8988T (cell line): ENCODE measurements around the gene ASB2.

Experiments used
- DNase-seq: peaks from one replicate; pipeline ENCODE4 v3.0.0; 2011

Gene ASB2

DNA sequence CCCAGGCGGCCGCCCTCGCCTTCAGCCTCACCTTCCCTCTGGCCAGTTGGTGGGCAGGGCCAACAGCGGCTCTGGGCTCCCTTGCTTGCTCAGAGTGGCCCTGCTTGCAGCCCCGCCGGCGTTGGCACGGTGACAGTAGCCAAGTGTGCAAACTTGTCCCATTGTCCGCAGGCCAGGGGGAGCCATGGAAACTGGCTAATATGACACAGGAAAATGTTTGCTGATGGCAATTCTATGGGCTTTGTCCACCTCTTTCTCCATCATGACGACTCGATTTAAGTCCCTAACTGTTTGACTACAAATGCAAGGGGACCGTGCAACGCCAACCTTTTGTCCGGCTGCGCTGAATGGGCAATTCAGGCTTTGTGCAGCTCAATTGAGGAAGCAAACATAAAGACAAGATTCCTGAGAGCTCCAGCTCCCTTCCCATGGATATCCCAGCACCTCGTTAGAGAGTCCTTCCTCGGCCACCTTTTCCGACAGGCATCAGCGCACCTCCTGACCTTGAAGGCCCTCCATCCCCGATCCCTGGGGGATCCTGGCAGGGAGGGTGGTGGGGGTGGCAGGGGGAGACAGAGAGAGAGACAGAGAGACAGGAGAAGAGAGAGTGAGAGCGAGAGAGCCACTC, 50.0 kb downstream of the ASB2 start:
- DNase-seq = no peak

DNA sequence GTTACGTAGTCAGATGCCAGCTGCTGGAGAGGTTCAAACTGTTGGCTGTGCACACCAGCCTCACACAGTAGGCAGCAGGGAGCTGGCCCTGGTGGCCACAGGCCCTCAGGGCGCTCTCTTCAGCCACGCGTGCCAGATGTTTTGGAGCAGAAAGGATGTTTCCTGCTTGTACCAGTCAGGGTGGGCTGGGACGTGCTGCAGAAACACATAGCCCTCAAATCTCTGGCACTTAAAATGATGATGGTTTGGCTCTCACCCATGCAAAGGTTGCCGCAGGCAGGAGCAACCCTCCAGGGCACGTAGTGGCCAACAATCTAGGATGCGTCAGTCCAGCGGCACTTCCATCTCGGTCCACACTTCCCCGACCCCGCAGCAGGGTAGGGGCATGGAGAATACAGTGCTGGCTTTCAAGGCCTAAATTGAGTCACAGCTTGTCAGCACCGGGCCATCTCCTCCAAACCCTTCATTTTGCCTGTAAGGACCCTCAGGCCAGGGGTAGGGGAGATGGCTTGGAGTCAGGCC, 50.9 kb downstream of the ASB2 start:
- DNase-seq = no peak

DNA sequence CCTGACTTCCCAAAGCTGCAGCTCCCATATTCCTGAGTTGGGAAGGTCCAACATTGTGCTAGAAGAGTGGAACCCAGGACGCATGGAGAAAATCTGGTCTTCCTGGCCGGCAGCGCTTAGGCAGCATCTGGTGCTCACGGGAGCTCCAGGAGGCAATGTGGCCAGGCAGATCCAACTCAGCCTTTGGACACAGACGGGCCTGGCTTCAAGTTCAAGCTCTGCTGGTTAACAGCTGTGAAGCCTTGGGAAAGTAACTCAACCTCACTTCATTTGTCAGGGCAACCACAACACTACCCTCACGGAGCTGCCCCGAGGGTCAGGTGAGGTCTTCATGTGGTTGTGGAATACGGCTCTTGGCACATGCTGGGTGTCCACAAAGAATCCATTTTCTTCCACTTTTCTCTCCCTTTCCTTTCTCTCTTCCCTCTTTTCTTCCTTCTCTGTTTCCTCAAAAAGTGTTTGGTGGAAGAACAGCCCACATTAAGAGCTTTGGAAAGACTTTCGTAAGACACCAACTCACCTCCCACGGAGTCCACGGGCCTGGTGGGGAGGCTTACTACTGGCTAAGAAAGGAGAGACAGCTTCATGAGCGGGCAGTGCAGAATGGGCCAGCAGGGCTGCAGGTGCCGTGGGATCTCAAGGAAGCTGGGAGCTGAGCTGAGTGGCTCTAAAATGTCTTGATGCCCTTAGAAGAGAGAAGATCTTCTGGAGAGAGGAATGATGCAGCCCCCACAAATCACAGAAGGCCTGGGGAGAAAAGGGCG, 51.6 kb downstream of the ASB2 start:
- no peak for DNase-seq

DNA sequence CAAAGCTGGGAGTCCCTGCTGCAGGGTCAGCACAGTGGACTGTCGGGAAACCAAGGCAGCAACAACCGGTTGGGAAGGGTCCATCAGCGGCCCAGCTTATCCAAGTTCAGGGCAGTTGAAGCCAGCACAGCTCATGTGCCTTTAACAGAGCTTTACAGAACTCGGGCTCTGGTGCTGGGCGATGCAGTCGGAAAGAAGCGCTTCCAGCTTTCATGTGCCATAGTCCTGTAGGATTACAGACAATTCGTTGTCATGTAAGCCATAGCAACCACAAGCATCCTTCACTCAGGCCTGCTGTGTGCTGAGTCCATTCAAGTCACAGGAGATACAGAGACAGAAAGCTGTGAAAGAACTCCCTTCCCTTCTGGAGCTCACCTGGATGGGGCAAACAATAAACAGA, 52.7 kb downstream of the ASB2 start:
- DNase-seq = no peak

DNA sequence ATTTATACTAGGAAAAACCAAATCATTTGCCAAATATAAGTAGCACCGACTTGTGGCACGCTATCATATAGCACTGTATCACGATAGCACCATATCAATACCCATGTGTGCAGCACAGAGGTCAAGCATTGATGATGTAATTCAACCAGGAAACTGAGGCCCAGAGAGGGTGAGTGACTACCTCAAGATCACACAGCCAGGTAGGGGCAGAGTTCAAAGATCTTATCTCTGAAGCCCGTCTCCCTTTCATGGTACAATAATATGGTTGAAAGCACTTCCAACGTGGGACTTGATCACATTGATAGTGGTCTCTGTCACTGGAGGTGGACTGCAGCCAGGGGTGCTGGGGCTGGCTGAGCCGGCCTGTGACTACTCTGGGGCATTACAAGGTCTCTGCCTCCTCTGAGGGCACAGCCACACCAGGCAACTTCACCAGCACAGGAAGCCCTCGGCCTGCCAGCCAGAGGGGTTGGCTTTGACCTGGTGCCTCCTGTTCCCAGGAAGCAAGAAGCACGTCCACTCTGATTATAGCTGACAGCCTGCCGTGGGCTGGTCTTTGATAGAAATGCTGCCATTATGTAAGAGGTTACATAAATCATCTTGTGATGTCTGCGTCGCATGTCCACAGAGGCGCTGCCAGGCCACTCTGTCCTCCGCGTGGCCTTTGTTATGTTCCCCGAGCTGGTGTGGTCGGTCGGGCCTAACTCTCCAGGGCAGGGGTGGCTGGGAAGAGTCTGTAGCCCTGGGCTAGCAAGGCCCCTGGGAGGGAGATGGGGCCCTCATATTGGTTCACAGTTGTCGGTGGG, 55.2 kb downstream of the ASB2 start:
- DNase-seq = no peak

DNA sequence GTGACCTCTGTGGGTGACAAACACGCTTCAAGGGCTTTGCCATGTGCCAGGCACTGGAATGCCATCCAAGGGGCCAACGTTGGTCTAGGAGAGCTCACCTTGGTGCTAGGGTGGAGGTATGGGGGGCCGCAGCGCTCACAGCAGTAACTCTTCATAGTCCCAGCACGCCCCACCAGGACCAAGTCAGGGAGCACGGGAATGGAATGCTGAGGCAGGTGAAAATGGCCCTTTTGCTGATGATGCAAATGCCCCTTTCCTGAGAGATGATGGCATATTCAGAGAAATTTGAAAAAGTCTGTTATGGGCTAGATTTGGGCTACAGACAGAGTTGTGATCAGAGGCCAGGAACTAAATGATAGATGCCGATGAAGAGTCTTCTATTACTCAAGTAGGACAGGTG, 59.2 kb downstream of the ASB2 start:
- no peak for DNase-seq

DNA sequence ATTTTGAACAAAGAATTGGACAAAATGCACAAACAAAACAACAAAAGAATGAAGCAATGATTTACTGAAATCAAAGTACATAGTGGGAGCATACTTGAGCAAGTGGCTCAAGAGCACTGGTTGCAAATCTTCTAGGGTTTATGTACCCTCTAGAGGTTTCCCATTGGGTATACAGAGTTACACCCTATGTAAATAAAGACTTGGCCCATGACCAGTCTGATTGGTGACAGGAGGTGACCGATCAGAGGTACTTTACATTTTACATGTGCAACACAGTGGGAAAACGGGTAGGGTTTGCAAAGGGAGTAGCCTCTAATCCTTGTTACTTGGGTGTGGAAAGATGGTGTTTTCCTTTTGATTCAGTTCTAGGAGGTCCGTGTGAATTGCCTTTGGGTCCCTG, 59.9 kb downstream of the ASB2 start:
- DNase-seq = no peak

DNA sequence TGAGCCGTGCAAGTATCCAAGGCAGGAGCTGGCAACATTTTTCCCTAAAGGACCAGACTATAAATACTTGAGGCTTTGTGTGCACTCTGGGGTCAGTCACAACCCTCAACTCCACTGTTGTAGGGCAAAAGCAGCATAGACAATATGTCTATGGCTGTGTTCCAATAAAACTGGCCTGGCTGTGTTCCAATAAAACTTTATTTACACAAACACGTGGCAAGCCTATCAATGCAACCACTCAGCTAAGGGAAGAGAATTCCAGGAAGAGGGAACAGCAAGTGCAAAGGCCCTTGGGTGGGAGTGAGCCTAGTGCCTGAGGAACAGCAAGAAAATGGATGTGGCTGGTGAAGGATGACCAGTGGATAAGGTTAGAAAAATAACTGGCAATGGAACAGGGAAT, 60.6 kb downstream of the ASB2 start:
- DNase-seq = no peak

DNA sequence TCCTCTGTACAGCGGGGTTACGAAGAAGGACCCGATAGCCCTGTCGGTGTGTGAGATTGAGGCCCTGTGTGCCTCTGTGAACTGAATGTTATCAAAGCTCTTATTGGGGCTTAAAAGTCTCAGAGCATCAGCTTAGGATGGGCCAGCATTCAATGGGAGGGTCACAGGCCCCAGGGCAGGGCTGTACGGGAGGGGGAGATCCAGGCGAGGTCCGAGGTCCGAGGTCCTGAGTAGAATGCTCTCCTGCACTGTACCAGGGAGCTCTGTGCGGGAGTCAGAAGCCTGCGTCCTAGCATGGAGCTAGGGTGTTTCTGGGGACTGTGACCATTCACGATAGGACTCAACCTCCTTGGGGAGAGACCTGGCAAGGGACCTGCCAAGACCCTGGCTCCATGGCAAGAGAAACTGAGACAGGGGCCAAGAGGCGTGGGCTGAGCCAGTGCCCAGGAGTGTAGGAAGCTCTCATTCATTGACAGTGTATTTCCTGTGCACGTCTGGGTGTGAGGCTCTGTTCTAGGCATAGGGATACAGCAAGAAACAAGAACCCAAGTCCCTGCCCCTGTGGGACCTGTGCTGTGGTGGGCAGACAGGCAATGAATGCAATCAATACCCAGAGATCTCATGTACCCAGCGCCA, 61.2 kb downstream of the ASB2 start:
- DNase-seq = no peak

DNA sequence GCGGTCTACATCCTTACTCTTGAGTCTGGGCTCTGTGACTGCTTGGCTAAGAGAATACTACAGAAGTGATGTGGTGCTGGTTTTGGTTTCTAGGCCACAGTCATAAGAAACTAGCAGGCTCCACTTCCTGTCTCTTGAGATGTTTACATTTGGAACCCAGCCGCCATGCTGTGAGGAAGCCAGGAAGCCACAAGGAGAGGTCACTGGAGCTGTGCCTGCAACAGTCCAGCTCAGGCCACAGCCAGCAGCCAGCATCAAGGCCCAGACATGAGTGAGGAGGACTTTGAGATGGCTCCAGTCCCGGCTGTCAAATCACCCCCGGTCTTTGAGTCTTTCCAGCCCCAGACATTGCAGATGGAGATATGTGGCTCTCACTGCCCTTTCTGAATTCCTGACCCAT, 62.1 kb downstream of the ASB2 start:
- DNase-seq = no peak

DNA sequence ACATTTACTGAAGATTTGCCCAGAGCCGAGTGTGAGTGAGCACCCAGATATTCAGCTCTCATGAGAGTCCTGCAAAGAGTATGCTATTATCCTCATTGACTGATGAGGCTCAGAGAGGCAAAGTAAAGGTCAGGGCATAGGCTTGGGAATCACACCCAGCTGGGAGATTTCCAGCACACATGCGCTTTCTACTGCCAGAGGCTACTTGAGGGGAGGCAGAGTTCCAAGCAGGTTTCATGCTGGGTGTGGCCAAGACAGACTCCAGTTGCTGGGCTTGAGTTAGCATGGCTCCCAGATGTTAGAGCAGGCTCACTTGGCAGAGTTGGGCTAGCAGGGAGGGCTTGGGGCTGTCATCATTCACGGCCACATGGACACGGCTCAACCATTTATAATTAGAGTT, 63.6 kb downstream of the ASB2 start:
- no peak for DNase-seq

DNA sequence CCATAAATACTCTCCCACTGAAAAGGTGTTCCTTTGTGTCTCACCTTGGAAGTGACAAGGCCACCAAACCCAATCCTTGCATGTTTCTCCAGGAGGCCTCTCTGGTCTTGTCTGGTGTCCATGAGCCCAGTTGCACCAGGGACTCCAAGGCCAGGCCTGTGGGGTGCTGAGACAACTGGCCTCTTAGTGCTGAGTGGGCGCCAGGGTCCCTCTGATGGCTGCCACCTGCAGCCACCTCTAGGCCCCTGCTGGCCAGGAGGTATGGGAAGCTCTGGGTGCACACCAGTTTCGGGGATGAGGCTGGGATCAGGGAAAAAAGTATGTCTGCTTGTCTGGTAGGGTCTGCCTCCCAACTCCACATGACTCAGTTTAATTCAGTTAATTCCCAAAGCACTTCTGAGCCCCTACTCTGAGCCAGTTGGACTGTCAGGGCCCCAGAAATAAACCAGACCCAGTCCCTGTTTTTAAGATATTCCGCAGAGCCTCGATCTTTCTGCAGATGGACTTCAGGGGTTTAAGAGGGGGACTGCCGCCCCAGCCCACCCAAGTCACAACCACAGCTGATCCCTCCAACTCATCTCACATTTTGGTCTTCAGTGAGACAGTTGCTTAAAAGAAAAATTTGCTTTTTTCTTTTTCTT, 64.3 kb downstream of the ASB2 start:
- no peak for DNase-seq

DNA sequence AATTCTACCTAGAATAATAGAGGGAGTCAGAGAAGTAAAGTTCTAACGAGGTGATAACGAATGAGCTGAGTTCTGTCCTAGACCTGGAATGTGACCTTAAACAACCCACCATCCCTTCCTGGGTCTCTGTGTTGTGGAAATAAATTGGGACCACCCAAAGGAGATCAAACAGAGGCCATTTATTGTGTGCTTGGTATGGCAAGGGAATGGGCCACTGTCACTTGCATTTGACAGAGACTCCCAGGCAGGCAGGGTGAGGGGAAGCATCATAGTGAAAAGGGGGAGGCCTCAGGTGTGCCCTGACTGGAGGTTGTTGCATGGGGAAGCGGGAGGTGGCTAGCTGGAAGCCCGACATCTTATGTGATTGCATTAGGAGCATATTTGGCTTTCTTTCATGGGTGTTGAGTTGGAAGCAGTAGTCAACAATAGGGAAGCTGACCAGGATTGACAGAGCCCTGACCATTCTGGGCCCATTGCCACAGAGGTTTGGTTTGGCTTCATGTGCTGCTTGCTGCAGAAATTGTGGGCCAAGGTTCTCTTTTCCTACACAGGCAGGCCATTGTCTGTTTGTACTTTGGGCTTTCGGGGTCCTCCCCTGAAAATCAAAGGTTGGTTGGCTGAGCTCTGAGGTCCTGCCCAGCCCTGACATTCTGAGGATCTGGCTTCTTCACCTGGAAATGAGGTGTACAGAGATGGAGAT, 66.8 kb downstream of the ASB2 start:
- DNase-seq = no peak

DNA sequence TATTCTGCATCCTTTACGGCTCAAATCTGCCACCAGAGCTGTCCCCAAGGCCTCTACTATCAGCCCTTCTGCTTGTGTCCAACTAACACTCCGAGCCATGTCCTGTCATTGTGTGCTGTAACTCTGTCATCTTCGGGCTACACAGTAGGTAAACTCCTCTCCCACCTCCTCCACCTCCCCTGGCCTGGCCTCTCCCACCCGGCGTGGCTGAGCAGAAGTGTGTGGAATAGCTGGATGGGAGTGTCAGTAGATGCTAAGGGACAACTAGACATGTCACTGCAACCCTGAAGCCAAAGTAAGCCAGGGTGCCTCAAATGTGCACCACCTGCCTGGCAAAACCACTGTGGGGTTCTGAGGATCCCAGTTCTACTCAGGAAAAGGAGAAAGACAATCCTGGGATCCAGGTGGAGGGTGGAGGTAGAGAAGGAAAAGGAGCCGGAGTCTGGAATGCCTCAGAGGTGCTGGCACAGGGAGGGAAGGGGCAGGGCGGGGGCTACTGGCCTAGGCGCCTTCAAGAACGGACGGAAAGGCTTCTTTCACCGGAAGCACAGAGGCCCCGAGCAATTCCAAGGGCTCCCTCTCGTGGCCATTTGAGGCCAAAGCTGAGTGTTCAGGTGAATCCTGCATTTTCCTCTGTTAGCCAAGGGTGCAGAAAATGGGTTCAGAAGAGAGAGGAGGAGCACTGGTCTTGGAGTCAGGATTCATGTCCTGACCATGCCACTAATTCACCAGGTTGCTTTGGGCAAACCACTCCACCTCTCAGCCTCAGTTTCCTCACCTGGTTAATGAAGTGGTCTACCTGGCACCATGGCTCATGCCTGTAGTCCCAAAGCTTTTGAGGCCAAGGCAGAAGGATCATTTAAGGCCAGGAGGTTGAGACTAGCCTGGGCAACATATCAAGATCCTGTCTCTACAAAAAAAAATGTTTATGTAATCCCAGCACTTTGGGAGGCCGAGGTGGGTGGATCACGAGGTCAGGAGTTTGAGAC, 69.7 kb downstream of the ASB2 start:
- DNase-seq = peak; percentile 88

DNA sequence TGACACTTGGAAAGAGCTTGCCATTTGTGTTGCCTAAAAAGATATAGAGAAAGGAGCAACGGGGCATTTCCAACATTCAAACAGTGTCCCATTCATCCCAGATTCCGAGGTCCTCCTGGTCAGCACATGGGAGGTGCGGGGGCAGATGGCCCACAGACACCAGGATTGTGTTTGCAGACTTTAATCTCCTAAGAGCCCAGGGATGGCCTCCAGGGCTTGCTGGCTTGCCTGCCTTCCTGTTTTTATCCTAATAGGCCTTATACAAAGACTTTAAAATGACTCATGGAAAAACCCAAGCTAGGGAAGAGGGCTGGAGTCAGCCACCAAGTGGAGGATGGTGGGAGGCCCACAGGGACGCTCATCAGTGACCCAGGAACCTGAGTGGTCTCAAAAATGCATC, 70.7 kb downstream of the ASB2 start:
- no peak for DNase-seq

DNA sequence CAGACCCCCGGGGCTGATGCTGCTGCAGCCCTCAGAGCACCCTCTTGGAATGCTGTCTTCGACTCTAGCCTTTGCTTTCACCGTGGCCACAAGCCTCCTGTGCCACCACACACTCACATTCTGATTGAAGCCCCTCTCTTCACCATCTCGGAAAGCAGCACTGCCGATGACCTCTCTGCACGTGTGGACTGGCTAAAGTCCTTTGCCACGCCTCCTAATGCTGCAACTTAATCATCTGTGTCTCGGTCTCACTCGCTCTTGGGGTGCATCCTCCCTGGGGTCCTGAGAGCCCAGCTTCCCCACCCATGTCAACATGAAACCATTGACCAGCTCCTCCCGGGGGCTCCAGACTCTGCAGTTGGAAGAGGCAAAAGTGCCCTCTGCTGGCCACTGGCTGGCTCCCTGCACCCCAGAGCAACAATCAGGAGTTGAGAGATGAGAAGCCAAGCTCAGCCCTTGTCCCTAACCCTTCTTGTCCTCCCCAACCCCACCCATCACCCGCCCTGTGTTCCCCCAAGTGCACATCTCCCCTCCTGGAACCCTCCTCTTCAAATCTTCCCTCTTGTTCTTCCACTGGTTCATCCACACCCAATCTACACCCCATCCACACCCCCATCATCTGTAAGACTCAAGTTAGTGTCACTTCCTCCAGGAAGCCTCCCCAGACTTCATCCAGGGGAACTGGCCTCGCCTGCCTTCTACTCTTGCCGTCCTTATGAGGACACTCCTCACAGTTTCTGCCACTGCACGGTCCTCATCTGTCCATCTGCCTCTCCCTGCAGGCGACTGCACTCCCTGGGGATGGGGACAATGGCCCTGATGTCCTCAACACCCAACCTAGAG, 72.8 kb downstream of the ASB2 start:
- DNase-seq = peak; percentile 56

DNA sequence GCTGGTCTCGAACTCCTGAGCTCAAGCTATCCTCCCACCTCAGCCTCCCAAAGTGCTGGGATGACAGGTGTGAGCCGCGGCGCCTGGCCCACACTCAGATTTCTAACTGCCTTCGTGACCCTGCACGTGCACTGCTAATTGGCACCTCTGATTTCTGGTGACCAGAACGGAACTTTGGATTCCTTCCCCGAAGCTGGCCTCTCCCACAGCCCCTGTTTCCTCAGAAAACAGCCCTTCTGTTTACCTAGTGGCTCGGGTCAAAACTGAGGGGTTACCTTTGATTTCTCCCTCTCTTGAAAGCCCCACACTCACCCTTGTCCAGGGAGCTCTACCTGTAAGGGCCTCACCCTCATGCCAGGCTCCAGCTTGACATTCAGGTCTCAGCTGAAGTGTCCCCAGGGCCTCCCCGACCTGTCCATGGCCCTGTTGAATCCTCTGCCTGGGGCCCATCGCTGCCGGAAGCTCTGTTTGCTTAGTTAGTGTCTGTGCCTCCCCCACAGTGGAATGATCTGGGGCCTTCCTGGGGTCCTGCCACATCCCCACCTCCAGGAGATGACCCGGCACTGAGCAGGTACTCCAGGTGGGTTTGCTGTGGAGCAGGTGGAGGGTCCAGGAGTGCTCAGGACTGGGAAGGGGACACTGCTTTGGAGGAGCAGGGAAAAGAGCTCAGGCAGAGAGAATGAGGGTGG, 73.6 kb downstream of the ASB2 start:
- no peak for DNase-seq

DNA sequence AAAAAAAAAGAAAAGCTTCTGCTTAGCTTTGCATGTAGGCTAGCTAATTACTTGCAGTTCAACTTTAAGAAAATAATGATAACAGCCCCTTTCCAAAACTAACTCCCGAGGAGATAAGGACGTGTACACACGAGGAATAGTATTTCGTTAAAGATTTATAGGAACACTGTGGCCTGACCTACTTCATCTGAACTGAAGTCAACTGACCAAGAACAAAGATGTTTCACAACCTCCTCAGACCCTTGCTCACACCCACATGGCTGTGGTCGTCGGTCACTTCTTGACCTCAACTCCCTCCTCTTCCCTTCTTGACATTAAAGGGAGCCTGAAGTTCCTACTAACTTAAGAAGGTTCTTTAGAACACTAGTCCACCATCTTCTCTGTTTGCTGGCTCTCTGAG, 74.6 kb downstream of the ASB2 start:
- no peak for DNase-seq

DNA sequence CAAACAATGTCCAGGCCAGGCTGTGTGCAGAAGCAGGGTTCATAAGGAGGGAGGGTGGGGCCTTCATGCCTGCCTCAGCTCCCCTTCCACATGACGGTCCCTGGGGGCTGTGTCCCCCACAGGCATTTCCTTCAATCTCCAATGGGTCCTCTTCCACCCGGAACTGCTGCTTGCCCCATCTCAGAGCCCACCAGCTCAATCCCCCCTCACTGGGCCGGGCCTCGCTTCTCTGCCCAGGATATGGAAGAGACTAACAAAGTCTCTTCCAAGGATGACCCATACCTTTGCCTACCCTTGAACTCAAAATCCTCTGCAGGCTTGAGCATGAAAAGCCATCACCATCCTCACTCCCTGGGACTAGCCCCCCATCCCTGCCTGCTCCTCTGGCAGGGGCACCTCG, 77.6 kb downstream of the ASB2 start:
- no peak for DNase-seq
